SK-N-SH treated with all-trans-retinoic acid at 6 μM for 48 hours (cell line): ENCODE measurements around the gene GEMIN7.

Experiments
- ATAC-seq: fragments of 200-7000 bp; cut with Tn5 transposase; 3 replicates; pipeline ENCODE4 v1.9.1; 2020; ENCODE audit warnings: mild to moderate bottlenecking, moderate library complexity
- ARNTL ChIP-seq: fragments of 450-650 bp; formaldehyde crosslinking; IDR thresholded peaks from 2 replicates; pipeline ENCODE4 v1.5.0; 2020; ENCODE audit warnings: low read depth, mild to moderate bottlenecking, moderate library complexity, borderline replicate concordance
- BACH2 ChIP-seq: fragments of 250-450 bp; sonication (Bioruptor Pico); IDR thresholded peaks from 2 replicates; pipeline ENCODE4 v1.9.0; 2021; ENCODE audit warnings: mild to moderate bottlenecking, borderline replicate concordance
- CSDC2 ChIP-seq: fragments of 250-450 bp; sonication (Bioruptor Pico); IDR thresholded peaks from 2 replicates; pipeline ENCODE4 v1.5.0; 2020; ENCODE audit warnings: mild to moderate bottlenecking, moderate library complexity
- ESRRG ChIP-seq: fragments of 250-450 bp; sonication (Bioruptor Pico); IDR thresholded peaks from 2 replicates; pipeline ENCODE4 v1.6.1; 2021; ENCODE audit warnings: mild to moderate bottlenecking
- ISL1 ChIP-seq: fragments of 250-450 bp; sonication (Bioruptor Pico); IDR thresholded peaks from 2 replicates; pipeline ENCODE4 v2.1.2; 2022; ENCODE audit warnings: mild to moderate bottlenecking, moderate library complexity
- OSR1 ChIP-seq: fragments of 250-450 bp; sonication (Bioruptor Pico); IDR thresholded peaks from 2 replicates; pipeline ENCODE4 v1.8.0; 2022; ENCODE audit warnings: moderate library complexity, mild to moderate bottlenecking, inconsistent platforms
- PPARA ChIP-seq: fragments of 250-450 bp; sonication (Bioruptor Pico); IDR thresholded peaks from 2 replicates; pipeline ENCODE4 v1.5.0; 2020; ENCODE audit warnings: mild to moderate bottlenecking, borderline replicate concordance
- RARB ChIP-seq: fragments of 250-450 bp; sonication (Bioruptor Pico); IDR thresholded peaks from 2 replicates; pipeline ENCODE4 v1.8.0; 2021; ENCODE audit warnings: mild to moderate bottlenecking, moderate library complexity
- SNAI2 ChIP-seq: fragments of 250-450 bp; sonication (Bioruptor Pico); IDR thresholded peaks from 2 replicates; pipeline ENCODE4 v1.5.0; 2020; ENCODE audit warnings: mild to moderate bottlenecking, moderate library complexity
- TCF4 ChIP-seq: fragments of 250-450 bp; sonication (Bioruptor Pico); IDR thresholded peaks from 2 replicates; pipeline ENCODE4 v1.8.0; 2021; ENCODE audit warnings: mild to moderate bottlenecking, moderate library complexity, borderline replicate concordance
- TOX ChIP-seq: fragments of 250-450 bp; sonication (Bioruptor Pico); IDR thresholded peaks from 2 replicates; pipeline ENCODE4 v1.8.0; 2021; ENCODE audit warnings: mild to moderate bottlenecking, moderate library complexity, borderline replicate concordance
- ZC3H10 ChIP-seq: fragments of 250-450 bp; sonication (Bioruptor Pico); IDR thresholded peaks from 2 replicates; pipeline ENCODE4 v1.5.1; 2021; ENCODE audit warnings: mild to moderate bottlenecking, moderate library complexity
- ZNF565 ChIP-seq: fragments of 450-650 bp; formaldehyde crosslinking; conservative IDR thresholded peaks from 2 replicates; pipeline ENCODE4 v1.5.0; 2020; ENCODE audit warnings: low read depth, mild to moderate bottlenecking, moderate library complexity
- ZNF70 ChIP-seq: fragments of 450-650 bp; formaldehyde crosslinking; IDR thresholded peaks from 2 replicates; pipeline ENCODE4 v1.5.0; 2020; ENCODE audit warnings: mild to moderate bottlenecking, moderate library complexity
- ZNF8 ChIP-seq: fragments of 450-650 bp; formaldehyde crosslinking; IDR thresholded peaks from 2 replicates; pipeline ENCODE4 v1.5.0; 2020; ENCODE audit warnings: mild to moderate bottlenecking, moderate library complexity
- TF ChIP-seq, protein P1 (sequence below): fragments of 250-450 bp; sonication (Bioruptor Pico); IDR thresholded peaks from 2 replicates; pipeline ENCODE4 v1.5.1; 2021; ENCODE audit warnings: mild to moderate bottlenecking, moderate library complexity
- TF ChIP-seq, protein P2 (sequence below): fragments of 250-450 bp; sonication (Bioruptor Pico); IDR thresholded peaks from 2 replicates; pipeline ENCODE4 v1.8.0; 2021; ENCODE audit warnings: low read depth, mild to moderate bottlenecking, moderate library complexity, borderline replicate concordance
- TF ChIP-seq, protein P3 (sequence below): fragments of 250-450 bp; sonication (Bioruptor Pico); IDR thresholded peaks from 2 replicates; pipeline ENCODE4 v1.5.1; 2020; ENCODE audit warnings: low read depth, mild to moderate bottlenecking, moderate library complexity

Gene GEMIN7

DNA sequence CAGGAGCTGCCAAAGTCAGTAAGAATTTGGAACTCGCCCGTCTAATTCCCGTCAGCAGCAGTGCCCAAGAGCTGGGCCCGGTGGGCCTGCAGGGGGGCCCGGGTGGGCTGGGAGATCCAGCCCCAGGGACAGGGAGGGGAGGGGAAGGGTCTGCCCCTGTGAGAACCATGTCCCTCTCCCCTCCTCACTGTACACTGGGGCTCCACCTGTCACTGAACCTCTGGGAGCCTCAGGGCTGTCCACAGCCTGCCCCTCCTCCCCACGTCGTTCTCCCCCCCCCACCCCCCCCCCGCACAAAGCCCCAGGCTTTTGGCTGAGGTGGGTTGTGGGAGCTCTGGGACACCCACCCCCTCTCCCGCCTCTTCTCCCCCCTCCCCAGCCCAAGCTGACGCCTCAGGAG lies 11.0 kb upstream of the GEMIN7 start (continued):
- TF ChIP-seq SNAI2 (CRISPR knock-in tag) (no peak), BACH2 (CRISPR knock-in tag) (no peak)

DNA sequence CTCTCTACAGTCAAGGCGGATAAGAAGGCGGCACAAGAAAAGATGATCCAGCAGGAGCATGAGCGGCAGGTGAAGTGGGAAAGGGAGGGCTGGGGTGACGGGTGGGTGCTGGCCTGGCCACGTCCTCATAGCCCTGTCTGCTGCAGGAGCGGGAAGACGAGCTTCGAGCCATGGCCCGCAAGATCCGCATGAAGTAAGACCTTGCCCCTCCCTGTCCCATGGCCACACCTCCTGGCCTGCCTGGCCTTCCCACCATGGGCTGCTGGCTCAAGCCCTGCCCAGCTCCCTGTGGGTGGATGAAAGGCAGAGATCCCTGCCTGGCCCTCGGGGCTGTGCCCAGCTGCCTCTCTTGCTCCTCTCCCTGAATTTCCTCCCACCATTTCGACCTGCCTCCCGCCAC lies 10.0 kb upstream of the GEMIN7 start:
- TF ChIP-seq TCF4: no peak
- TF ChIP-seq ARNTL (CRISPR knock-in tag): no peak
- TF ChIP-seq PPARA: no peak
- no peak for TF ChIP-seq ZNF70 (CRISPR knock-in tag)
- no peak for TF ChIP-seq OSR1 (CRISPR knock-in tag)
- no peak for TF ChIP-seq ZNF565 (CRISPR knock-in tag)
- no peak for TF ChIP-seq CSDC2 (CRISPR knock-in tag)
- TF ChIP-seq SNAI2 (CRISPR knock-in tag): no peak
- TF ChIP-seq TOX (CRISPR knock-in tag): no peak
- no peak for TF ChIP-seq BACH2 (CRISPR knock-in tag)
- TF ChIP-seq, protein P1, sequence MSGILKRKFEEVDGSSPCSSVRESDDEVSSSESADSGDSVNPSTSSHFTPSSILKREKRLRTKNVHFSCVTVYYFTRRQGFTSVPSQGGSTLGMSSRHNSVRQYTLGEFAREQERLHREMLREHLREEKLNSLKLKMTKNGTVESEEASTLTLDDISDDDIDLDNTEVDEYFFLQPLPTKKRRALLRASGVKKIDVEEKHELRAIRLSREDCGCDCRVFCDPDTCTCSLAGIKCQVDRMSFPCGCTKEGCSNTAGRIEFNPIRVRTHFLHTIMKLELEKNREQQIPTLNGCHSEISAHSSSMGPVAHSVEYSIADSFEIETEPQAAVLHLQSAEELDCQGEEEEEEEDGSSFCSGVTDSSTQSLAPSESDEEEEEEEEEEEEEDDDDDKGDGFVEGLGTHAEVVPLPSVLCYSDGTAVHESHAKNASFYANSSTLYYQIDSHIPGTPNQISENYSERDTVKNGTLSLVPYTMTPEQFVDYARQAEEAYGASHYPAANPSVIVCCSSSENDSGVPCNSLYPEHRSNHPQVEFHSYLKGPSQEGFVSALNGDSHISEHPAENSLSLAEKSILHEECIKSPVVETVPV (CRISPR knock-in tag): no peak
- TF ChIP-seq, protein P2, sequence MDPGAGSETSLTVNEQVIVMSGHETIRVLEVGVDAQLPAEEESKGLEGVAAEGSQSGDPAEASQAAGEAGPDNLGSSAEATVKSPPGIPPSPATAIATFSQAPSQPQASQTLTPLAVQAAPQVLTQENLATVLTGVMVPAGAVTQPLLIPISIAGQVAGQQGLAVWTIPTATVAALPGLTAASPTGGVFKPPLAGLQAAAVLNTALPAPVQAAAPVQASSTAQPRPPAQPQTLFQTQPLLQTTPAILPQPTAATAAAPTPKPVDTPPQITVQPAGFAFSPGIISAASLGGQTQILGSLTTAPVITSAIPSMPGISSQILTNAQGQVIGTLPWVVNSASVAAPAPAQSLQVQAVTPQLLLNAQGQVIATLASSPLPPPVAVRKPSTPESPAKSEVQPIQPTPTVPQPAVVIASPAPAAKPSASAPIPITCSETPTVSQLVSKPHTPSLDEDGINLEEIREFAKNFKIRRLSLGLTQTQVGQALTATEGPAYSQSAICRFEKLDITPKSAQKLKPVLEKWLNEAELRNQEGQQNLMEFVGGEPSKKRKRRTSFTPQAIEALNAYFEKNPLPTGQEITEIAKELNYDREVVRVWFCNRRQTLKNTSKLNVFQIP (CRISPR knock-in tag): no peak
- peak; percentile 52 for ATAC-seq

DNA sequence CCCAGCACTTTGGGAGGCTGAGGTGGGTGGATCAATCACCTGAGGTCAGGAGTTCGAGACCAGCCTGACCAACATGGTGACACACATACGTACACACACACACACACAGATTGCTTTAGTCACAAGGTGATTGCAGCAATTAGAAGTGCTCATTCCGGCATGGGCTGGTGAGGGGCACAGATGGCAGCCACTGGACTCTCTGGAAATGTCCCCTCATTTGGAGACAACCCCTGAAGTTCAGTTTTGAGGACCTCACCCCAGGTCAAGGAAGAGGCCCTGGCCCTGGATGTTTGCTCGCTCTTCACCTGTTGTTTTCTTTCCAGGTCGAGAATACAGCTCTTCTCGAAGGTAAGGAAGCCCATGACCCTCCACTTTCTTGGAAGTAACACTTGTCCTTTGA lies 8.8 kb upstream of the GEMIN7 start:
- TF ChIP-seq ESRRG (no peak), PPARA (no peak), OSR1 (CRISPR knock-in tag) (no peak)
- TF ChIP-seq, protein P2 (CRISPR knock-in tag): no peak
- TF ChIP-seq, all 23 proteins: peak for 0
- ATAC-seq: no peak

DNA sequence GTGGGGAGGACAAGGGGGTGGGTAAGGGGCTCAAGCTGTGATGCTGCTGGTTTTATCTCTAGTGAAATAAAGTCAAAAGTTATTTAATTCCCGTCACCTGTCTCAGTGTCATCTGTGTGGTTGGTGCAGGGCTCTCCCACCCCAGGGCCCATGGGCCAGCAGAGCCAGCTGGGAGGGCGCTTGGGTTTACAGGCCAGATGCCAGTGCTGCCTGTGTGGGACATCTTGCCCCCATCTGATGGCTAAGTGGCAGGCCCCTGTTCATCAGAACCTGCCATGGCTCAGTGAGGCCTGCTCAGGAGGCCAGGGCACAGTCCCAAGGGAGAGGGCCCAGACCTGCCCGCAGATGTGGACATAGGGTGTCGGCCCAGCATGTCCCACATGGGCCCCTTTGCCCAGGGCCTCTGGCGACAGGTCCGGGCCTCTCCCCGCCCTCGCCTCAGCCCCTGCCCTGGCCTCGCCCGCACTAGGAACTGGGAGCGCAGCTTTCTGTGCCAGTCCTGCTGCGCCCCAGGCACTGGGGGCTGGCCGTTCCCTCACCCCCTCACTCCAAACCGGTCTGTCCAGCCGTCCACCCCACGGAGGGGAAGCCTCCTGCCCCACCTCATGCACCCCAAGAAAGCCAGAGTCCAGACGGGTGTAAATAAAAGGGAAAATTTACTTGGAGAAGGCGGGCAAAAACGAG lies 8.1 kb upstream of the GEMIN7 start:
- ATAC-seq: no peak
- TF ChIP-seq PPARA (no peak), ZNF70 (CRISPR knock-in tag) (no peak), SNAI2 (CRISPR knock-in tag) (no peak), ISL1 (CRISPR knock-in tag) (no peak), ZNF565 (CRISPR knock-in tag) (no peak), ZNF8 (CRISPR knock-in tag) (no peak), ESRRG (no peak), ZC3H10 (CRISPR knock-in tag) (no peak), CSDC2 (CRISPR knock-in tag) (no peak), BACH2 (CRISPR knock-in tag) (no peak)
- TF ChIP-seq, protein P3, sequence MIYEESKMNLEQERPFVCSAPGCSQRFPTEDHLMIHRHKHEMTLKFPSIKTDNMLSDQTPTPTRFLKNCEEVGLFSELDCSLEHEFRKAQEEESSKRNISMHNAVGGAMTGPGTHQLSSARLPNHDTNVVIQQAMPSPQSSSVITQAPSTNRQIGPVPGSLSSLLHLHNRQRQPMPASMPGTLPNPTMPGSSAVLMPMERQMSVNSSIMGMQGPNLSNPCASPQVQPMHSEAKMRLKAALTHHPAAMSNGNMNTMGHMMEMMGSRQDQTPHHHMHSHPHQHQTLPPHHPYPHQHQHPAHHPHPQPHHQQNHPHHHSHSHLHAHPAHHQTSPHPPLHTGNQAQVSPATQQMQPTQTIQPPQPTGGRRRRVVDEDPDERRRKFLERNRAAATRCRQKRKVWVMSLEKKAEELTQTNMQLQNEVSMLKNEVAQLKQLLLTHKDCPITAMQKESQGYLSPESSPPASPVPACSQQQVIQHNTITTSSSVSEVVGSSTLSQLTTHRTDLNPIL (CRISPR knock-in tag): no peak

DNA sequence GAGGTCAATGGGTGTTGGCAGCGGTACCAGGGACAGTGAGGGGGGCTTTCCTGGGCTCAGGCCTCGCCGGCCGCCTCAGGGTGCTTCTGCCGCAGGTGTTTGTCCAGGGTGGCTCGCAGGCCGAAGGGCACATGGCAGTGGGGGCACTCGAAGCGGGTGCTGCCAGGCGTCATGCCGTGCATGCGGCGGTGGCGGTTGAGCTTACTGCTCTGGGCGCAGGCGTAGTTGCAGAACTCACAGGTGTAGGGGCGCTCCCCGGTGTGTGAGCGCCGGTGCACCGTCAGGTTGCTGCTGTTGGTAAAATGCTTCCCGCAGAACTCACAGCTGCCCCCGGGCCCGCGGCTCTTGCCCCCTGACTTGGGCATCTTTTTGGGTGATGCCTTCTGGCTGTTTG lies 7.5 kb upstream of the GEMIN7 start:
- no peak for ATAC-seq
- no peak for TF ChIP-seq RARB
- TF ChIP-seq, protein P3 (CRISPR knock-in tag): no peak
- TF ChIP-seq, all 23 proteins: peak for 0
